ENCODE results near the gene FAM200A. TPM values are rescaled to one million over a fixed set of nuclear protein-coding genes. Genes with fewer than 3 reads are reported as not detected.
A peak's percentile ranks its signal among the peaks of the same experiment; 100 is the strongest.

FAM200A gene
- total and polyA plus RNA-seq, 2 of the 13 experiments (the other 11 are each of a cell fraction or from before 2014, with no cell fraction given), result 4.7 to 6.3 TPM

DNA sequence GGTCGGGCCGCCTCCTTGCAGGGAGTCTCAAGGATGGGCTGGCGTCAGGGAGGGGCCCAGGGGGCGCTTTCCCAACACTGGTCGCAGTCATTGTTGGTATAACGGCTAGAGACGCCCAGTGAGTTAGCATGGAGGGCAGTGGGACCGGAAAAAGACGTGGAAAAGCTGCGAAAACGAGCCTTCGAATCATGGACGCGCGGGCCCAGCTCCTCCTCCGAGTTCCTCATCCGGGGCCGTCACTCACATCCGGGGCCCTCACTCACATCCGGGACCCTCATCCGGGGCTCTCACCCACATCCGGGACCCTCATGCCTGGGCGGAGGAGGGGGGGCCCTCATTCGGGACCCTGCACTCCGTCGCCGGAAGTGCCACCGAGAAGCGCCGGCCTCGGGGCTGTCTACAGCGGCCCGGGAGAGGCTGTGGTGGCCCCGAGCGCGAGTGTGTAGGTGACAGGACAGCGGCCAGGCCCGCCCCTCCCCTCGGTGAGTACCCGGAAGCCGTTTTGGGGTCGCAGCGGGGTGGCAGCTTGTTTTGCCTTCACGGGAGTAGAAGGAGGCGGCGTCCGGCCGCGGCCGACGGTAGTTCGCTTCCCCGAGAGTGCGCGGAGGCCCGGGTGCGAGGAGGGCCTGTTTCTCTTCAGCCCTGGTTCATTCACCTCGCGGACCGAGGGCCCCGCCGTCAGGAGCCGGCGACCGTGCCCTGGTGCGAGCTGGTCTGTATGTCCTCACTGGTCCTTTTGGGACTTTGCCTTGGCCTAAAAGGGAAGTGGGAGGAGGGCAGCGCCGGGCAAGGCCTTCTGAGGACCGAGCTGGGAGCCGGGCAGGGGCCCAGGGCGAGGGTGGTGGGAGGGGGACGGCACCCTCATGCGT lies 6.6 kb upstream of the FAM200A start, which contains the start of gene ZNF655 (continued):
- TF ChIP-seq, protein P1, sequence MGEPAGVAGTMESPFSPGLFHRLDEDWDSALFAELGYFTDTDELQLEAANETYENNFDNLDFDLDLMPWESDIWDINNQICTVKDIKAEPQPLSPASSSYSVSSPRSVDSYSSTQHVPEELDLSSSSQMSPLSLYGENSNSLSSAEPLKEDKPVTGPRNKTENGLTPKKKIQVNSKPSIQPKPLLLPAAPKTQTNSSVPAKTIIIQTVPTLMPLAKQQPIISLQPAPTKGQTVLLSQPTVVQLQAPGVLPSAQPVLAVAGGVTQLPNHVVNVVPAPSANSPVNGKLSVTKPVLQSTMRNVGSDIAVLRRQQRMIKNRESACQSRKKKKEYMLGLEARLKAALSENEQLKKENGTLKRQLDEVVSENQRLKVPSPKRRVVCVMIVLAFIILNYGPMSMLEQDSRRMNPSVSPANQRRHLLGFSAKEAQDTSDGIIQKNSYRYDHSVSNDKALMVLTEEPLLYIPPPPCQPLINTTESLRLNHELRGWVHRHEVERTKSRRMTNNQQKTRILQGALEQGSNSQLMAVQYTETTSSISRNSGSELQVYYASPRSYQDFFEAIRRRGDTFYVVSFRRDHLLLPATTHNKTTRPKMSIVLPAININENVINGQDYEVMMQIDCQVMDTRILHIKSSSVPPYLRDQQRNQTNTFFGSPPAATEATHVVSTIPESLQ (CRISPR knock-in tag; conservative IDR thresholded peaks at IDR 0.05), result no peak
- TF ChIP-seq, protein P2, sequence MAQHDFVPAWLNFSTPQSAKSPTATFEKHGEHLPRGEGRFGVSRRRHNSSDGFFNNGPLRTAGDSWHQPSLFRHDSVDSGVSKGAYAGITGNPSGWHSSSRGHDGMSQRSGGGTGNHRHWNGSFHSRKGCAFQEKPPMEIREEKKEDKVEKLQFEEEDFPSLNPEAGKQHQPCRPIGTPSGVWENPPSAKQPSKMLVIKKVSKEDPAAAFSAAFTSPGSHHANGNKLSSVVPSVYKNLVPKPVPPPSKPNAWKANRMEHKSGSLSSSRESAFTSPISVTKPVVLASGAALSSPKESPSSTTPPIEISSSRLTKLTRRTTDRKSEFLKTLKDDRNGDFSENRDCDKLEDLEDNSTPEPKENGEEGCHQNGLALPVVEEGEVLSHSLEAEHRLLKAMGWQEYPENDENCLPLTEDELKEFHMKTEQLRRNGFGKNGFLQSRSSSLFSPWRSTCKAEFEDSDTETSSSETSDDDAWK (CRISPR knock-in tag; IDR thresholded peaks at IDR 0.05), result no peak
- no peak for TF ChIP-seq XBP1 (CRISPR knock-in tag; IDR thresholded peaks at IDR 0.05)
- TF ChIP-seq ZNF34 (CRISPR knock-in tag; IDR thresholded peaks at IDR 0.05; ENCODE audit: borderline replicate concordance), result 0 out of 2 replicates have a peak, but pooled peaks have one; percentile 5
- TF ChIP-seq ZNF7 (CRISPR knock-in tag; IDR thresholded peaks at IDR 0.05), result no peak
- TF ChIP-seq ZZZ3 (CRISPR knock-in tag; IDR thresholded peaks at IDR 0.05; ENCODE audit: borderline replicate concordance), result peak; percentile 99; the same call in 1 of the 2 replicates
- TF ChIP-seq PHF8 (CRISPR knock-in tag; IDR thresholded peaks at IDR 0.05), result peak; percentile 97
- TF ChIP-seq, protein P3, sequence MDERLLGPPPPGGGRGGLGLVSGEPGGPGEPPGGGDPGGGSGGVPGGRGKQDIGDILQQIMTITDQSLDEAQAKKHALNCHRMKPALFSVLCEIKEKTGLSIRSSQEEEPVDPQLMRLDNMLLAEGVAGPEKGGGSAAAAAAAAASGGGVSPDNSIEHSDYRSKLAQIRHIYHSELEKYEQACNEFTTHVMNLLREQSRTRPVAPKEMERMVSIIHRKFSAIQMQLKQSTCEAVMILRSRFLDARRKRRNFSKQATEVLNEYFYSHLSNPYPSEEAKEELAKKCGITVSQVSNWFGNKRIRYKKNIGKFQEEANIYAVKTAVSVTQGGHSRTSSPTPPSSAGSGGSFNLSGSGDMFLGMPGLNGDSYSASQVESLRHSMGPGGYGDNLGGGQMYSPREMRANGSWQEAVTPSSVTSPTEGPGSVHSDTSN (CRISPR knock-in tag; IDR thresholded peaks at IDR 0.05), result peak; percentile 54
- no peak for TF ChIP-seq ZNF644 (CRISPR knock-in tag; IDR thresholded peaks at IDR 0.05; ENCODE audit: low read depth)
- 0 out of 2 replicates have a peak, but pooled peaks have one; percentile 38 for TF ChIP-seq ZNF704 (CRISPR knock-in tag; IDR thresholded peaks at IDR 0.05; ENCODE audit: borderline replicate concordance)
- peak; percentile 53; the same call in 1 of the 2 replicates for TF ChIP-seq PHF21A (CRISPR knock-in tag; IDR thresholded peaks at IDR 0.05)
- TF ChIP-seq ZNF121 (CRISPR knock-in tag; IDR thresholded peaks at IDR 0.05), result no peak
- peak; percentile 56 for TF ChIP-seq XRCC5 (optimal IDR thresholded peaks at IDR 0.05; ENCODE audit: low read length)
- TF ChIP-seq EEA1 (CRISPR knock-in tag; IDR thresholded peaks at IDR 0.05; ENCODE audit: borderline replicate concordance), result 0 out of 2 replicates have a peak, but pooled peaks have one; percentile 23
- no peak for TF ChIP-seq ZNF569 (CRISPR knock-in tag; IDR thresholded peaks at IDR 0.05; ENCODE audit: borderline replicate concordance)
- TF ChIP-seq ZNF557 (CRISPR knock-in tag; IDR thresholded peaks at IDR 0.05), result no peak
- TF ChIP-seq, protein P4, sequence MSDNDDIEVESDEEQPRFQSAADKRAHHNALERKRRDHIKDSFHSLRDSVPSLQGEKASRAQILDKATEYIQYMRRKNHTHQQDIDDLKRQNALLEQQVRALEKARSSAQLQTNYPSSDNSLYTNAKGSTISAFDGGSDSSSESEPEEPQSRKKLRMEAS (IDR thresholded peaks at IDR 0.05), result peak; percentile 58
- no peak for TF ChIP-seq ZNF331 (CRISPR knock-in tag; IDR thresholded peaks at IDR 0.05)
- TF ChIP-seq ZKSCAN1 (IDR thresholded peaks at IDR 0.05; ENCODE audit: low read length), result no peak
- TF ChIP-seq HDAC6 (IDR thresholded peaks at IDR 0.05; ENCODE audit: low read depth, low read length), result no peak
- no peak for TF ChIP-seq SOX6 (IDR thresholded peaks at IDR 0.05)
- peak; percentile 52 for TF ChIP-seq SOX6 (CRISPR knock-in tag; IDR thresholded peaks at IDR 0.05)
- no peak for TF ChIP-seq IKZF1 (IDR thresholded peaks at IDR 0.05)
- no peak for TF ChIP-seq BRF2 (CRISPR knock-in tag; IDR thresholded peaks at IDR 0.05)

All from HepG2 (cell line).